Kidney (tissue), 14 donors: ENCODE results near the gene UPF1. TPM values are rescaled to one million over a fixed set of nuclear protein-coding genes. Genes with fewer than 3 reads are reported as not detected.
A peak's percentile ranks its signal among the peaks of the same experiment; 100 is the strongest.

ENCODE experiments used
- DNase-seq, 5 donors: peaks; one replicate each; pipeline ENCODE4 v3.0.0-alpha.2; 2013 to 2020
- FAIRE-seq: peaks from 2 replicates; lab custom pipeline; 2012; peaks lifted over from hg19 to GRCh38; lab: Jason Lieb, UNC
- H3K27ac ChIP-seq, 2 donors: one replicate each; pipeline ENCODE4 v1.7.0; 2013; ENCODE audit warnings: low read depth in 2 of 2, low read length in 2 of 2, inconsistent platforms in 1 of 2
- H3K27me3 ChIP-seq: one replicate; pipeline ENCODE4 v1.7.1; 2013; ENCODE audit warnings: low read length, inconsistent platforms; ENCODE audit not compliant: control insufficient read depth, insufficient read depth
- H3K36me3 ChIP-seq, 3 donors: one replicate each; pipeline versions ENCODE4 v1.7.0 to v1.7.1; 2013; ENCODE audit warnings: low read length in 3 of 3, control low read depth in 1 of 3, inconsistent platforms in 1 of 3; ENCODE audit not compliant: insufficient read depth in 3 of 3, control insufficient read depth in 2 of 3
- H3K4me1 ChIP-seq, 3 donors: one replicate each; pipeline versions ENCODE4 v1.7.0 to v1.7.1; 2013; ENCODE audit warnings: low read length in 3 of 3, inconsistent platforms in 1 of 3, low read depth in 1 of 3; ENCODE audit not compliant: control insufficient read depth in 2 of 3, insufficient read depth in 2 of 3
- H3K4me3 ChIP-seq, 3 donors: one replicate each; pipeline versions ENCODE4 v1.7.0 to v1.8.1; 2013; ENCODE audit warnings: low read length in 3 of 3, control low read depth in 1 of 3, inconsistent platforms in 1 of 3
- H3K9ac ChIP-seq, 3 donors: one replicate each; pipeline versions ENCODE4 v1.7.0 to v1.7.1; 2013; ENCODE audit warnings: low read length in 3 of 3, control low read depth in 1 of 3, inconsistent platforms in 1 of 3
- H3K9me3 ChIP-seq, 3 donors: one replicate each; pipeline versions ENCODE4 v1.7.0 to v1.7.1; 2013; ENCODE audit warnings: low read length in 3 of 3, control low read depth in 1 of 3, inconsistent platforms in 1 of 3; ENCODE audit not compliant: control insufficient read depth in 2 of 3, insufficient read depth in 1 of 3
- intact Hi-C: fragments of 100-400 bp; cut with DNase I; formaldehyde crosslinking; loops from one replicate; pipeline ENCODE4 v1.11.1; 2022
- polyA plus RNA-seq: library from polyadenylated mRNA; stranded (reverse); fragments of 350-450 nt; fragmentation: Illumina TruSeq; extraction: RNeasy Lipid Tissue Mini Kit (QIAGEN cat#74804); gene quantifications from one replicate; pipeline ENCODE4 v1.2.3, GENCODE V29; 2014; ENCODE audit warnings: low read depth, low replicate concordance; ENCODE audit not compliant: insufficient read depth
- total RNA-seq: library from RNA; stranded (reverse); fragmentation: NEBNext Ultra II Directional; extraction: Animal tissue kit (Norgen Biotek cat#: 25700); gene quantifications from one replicate; pipeline ENCODE4 v1.2.1, GENCODE V29; 2021
- TF ChIP-seq, protein P1 (sequence below): IDR thresholded peaks from 3 replicates; pipeline ENCODE4 v1.5.1; 2012; ENCODE audit warnings: mild to moderate bottlenecking, moderate library complexity, borderline replicate concordance; ENCODE audit not compliant: insufficient read depth; ENCODE audit errors: extremely low read depth
- donor health status: control.
- donor health status: control.
- donor health status: control.
- donor health status: control.
- donor health status: control.
- donor health status: DM: yes; HTN: yes; CAD: no.
- donor health status: Normal renal cell carcinoma (clear cell type).

The UPF1 gene
- total and polyA plus RNA-seq, 2 donors from 2014 or later, result 34.2 to 70.1 TPM

DNA sequence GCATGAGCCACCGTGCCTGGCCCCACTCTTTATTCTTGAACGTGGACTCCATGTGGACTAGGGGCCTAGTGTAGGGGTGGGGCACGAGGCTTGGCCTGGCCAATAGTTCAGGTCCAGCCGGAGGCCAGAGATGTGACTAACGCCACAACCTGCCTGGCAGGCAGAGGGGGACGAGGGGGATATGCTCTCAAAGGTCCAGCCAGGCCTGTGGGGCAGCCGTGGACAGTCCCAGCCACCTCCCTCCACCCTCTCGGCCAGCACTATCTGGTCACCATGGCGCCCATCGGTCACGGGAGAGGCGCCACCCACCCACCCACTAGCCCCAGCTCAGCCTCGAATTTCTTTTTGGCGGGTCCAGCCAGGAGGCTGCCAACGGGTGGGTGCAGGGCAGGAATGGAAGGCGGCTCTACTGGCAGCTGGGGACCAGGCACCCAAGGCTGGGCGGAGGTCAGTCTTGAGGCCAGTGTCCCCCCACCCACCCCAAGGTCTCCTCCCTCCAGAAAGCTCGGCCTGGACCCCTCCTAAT, 66.4 kb downstream of the UPF1 start:
- FAIRE-seq (no peak), DNase-seq (peak in 1 of 5 donors; percentile 63)
- no peaks in the 10 kb centered on the region for H3K4me1 ChIP-seq
- H3K9me3 ChIP-seq, result no peaks in the 10 kb centered on the region
- intact Hi-C loops, result no loop called here
- H3K27me3 ChIP-seq, result no peaks in the 10 kb centered on the region
- H3K27ac ChIP-seq, result no peak overlapping the region
- no peak overlapping the region for H3K9ac ChIP-seq
- H3K36me3 ChIP-seq, result peaks cover 0 to 4% (median 0%) of the 10 kb centered on the region in 3 donors
- no peak overlapping the region for H3K4me3 ChIP-seq
- TF ChIP-seq, protein P1, sequence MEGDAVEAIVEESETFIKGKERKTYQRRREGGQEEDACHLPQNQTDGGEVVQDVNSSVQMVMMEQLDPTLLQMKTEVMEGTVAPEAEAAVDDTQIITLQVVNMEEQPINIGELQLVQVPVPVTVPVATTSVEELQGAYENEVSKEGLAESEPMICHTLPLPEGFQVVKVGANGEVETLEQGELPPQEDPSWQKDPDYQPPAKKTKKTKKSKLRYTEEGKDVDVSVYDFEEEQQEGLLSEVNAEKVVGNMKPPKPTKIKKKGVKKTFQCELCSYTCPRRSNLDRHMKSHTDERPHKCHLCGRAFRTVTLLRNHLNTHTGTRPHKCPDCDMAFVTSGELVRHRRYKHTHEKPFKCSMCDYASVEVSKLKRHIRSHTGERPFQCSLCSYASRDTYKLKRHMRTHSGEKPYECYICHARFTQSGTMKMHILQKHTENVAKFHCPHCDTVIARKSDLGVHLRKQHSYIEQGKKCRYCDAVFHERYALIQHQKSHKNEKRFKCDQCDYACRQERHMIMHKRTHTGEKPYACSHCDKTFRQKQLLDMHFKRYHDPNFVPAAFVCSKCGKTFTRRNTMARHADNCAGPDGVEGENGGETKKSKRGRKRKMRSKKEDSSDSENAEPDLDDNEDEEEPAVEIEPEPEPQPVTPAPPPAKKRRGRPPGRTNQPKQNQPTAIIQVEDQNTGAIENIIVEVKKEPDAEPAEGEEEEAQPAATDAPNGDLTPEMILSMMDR, result no peak

DNA sequence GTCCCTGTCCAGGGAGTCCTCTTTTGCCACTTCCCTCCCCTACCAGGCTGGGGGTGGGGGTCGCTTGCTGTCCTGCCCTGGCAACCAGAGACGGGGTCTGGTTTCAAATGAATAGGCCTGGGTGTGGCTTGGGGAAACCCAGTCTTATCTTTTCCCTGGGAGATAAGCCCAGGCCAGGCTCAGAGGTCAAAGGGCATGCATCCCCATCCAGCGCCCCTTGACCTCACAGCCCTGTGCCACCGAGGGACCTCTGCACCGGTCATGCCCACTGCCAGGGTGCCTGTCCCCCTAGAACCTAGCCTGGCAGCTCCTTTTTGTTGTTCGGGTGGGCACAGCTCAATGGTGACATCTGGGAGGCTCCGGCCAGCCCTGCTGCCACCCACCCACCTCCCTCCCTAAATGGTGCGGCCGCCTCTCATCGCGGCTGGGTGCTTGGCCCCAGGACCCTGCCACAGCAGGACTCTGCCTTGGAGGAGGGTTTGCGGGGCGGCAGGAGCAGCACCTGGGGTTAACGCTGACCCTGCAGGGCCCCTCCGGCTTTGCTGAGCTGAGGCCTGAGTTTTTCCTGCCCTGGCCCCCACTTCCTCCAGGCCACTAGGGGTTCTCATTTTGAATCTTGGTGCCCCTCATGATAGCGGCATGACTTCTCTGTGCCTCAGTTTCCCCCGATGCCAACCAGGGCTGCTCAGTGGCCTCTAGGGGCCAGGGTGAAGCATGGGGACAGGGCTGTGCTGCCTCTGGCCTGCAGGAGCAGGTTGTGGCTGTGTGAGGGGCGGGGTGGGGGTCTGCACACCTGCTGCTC, 67.0 kb downstream of the UPF1 start:
- H3K4me1 ChIP-seq, result no peaks in the 10 kb centered on the region
- no peaks in the 10 kb centered on the region for H3K9me3 ChIP-seq
- intact Hi-C loops, result no loop called here
- FAIRE-seq, result no peak
- DNase-seq, result peak in 1 of 5 donors; percentile 53
- H3K4me3 ChIP-seq, result no peak overlapping the region
- TF ChIP-seq, protein P1, result no peak
- H3K36me3 ChIP-seq, result peaks cover 0 to 4% (median 0%) of the 10 kb centered on the region in 3 donors
- H3K27ac ChIP-seq, result no peak overlapping the region
- no peaks in the 10 kb centered on the region for H3K27me3 ChIP-seq
- no peak overlapping the region for H3K9ac ChIP-seq

DNA sequence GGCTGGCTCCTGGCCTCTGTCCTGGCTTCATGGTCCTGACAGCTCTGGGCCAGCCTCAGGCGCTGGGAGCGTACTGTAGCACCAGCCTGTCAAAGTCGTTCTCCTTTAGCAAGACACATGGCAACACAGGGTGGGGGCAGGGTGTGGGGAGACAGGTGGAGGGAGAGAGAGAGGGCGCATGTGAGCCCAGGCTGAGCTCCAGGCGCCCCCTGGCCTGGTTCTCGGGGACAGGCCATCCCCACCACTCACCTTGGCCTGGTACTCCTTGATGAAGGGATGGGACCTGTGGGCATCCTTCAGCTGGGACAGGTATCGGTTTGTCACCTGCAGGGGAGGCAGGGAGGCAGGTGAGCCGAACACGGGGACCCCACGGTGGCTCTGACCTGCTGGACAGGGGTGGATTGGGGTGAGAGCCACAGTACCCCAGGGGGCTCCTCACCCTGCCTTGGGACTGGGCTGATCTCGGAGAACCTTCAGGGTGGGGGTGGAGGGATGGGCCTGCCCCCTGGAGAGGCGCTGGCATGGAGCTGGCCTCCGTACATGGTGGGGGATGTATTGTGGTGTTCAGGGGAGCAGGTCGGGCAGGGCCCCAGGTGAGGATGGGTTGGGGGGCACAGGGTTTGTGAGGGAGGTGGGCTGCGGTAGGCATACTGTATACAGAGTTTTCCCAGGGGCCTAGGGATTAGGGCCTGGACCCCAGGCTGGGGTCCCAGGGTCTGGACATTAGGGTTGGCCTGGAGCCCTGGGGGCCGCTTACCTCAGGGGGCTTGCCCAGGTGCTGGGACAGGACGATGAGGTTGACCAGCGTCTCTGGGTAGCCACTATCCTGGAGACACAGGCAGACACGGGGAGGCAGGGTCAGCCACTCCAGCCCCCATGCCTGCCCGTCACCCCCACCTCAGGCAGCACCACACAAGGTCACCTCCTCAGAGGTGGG, 68.1 kb downstream of the UPF1 start:
- DNase-seq, result no peak
- no peaks in the 10 kb centered on the region for H3K4me1 ChIP-seq
- no peak overlapping the region for H3K4me3 ChIP-seq
- no peak overlapping the region for H3K9ac ChIP-seq
- FAIRE-seq, result no peak
- H3K36me3 ChIP-seq, result peaks cover 0 to 6% (median 0%) of the 10 kb centered on the region in 3 donors
- no peak overlapping the region for H3K27ac ChIP-seq
- H3K9me3 ChIP-seq, result no peaks in the 10 kb centered on the region
- no peaks in the 10 kb centered on the region for H3K27me3 ChIP-seq
- intact Hi-C loops, result no loop called here
- TF ChIP-seq, protein P1, result no peak
